ENCODE data around the gene TUBGCP3.

The TUBGCP3 gene

GRCh38 chr13:112451512-112452379 is 136.2 kb downstream of the TUBGCP3 start:
- no peak for DNase-seq

- DNase-seq = no peak
Observed at GRCh38 chr13:112450904-112451240, 137.1 kb downstream of the TUBGCP3 start.

GRCh38 chr13:112450118-112450903 is 137.6 kb downstream of the TUBGCP3 start:
- DNase-seq = no peak

- DNase-seq = no peak
Observed at GRCh38 chr13:112449545-112449930, 138.4 kb downstream of the TUBGCP3 start.

GRCh38 chr13:112448621-112449544 is 139.1 kb downstream of the TUBGCP3 start:
- no peak for DNase-seq

GRCh38 chr13:112447761-112448603 is 140.0 kb downstream of the TUBGCP3 start:
- no peak for DNase-seq

GRCh38 chr13:112447306-112447705 is 140.6 kb downstream of the TUBGCP3 start:
- no peak for DNase-seq

GRCh38 chr13:112446867-112447266 is 141.1 kb downstream of the TUBGCP3 start:
- DNase-seq = no peak

GRCh38 chr13:112446347-112446861 is 141.5 kb downstream of the TUBGCP3 start:
- no peak for DNase-seq

- no peak for DNase-seq
Observed at GRCh38 chr13:112445411-112446271, 142.3 kb downstream of the TUBGCP3 start.

- DNase-seq = no peak
Observed at GRCh38 chr13:112444416-112445399, 143.2 kb downstream of the TUBGCP3 start.

- DNase-seq = peak; percentile 37
Observed at GRCh38 chr13:112443995-112444311, 144.0 kb downstream of the TUBGCP3 start.

- no peak for DNase-seq
Observed at GRCh38 chr13:112443191-112443994, 144.6 kb downstream of the TUBGCP3 start.

GRCh38 chr13:112442483-112443090 is 145.4 kb downstream of the TUBGCP3 start:
- no peak for DNase-seq

- DNase-seq = no peak
Observed at GRCh38 chr13:112441779-112442310, 146.1 kb downstream of the TUBGCP3 start.

GRCh38 chr13:112441226-112441625 is 146.7 kb downstream of the TUBGCP3 start:
- no peak for DNase-seq

- DNase-seq = no peak
Observed at GRCh38 chr13:112438515-112438914, 149.4 kb downstream of the TUBGCP3 start.

GRCh38 chr13:112438094-112438493 is 149.9 kb downstream of the TUBGCP3 start:
- DNase-seq = no peak
